GM19324 (cell line): ENCODE data around the gene COL13A1.

ENCODE experiments used
- ATAC-seq: cut with Tn5 transposase; IDR thresholded peaks from one replicate; pipeline ENCODE4 v1.9.1; 2021; ENCODE audit warnings: mild to moderate bottlenecking, moderate library complexity; ENCODE audit not compliant: unreplicated experiment, low FRiP score

The COL13A1 gene

DNA sequence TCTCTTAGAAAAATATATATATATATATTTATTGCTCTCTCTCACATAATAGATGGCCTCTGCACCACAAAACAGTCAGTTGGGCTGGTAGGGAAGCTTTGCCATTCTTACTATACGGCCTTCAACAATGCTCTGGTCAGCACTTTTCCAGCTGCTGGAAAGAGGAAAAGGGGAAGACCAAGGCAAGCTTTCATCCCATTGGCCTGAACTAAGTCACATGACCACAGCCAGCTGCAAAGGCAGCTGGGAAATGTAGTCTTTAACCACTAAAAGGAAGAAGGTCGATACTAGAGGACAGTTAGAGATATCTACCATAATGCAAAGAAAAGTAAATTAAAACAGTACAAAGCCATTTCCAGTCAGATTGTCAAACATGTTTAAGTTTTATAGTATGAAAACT is 192.6 kb downstream of the COL13A1 start:
- no peak for ATAC-seq

GRCh38 chr10:69996611-69997010 is 194.9 kb downstream of the COL13A1 start:
- no peak for ATAC-seq

DNA sequence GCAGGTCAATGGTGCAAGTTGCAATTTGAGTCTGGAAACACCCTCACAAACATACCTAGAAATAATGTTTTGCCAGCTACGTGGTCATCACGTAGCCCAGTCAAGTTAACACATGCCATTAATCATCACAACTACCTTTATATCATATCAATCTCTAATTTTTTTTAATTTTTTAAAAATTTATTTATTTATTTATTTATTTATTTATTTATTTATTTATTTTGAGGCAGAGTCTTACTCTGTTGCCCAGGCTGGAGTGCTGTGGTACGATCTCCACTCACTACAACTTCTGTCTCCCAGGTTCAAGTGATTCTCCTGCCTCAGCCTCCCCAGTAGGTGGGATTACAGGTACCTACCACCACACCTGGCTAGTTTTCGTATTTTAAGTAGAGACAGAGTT is 198.6 kb downstream of the COL13A1 start:
- no peak for ATAC-seq

- ATAC-seq, result no peak
These were observed 205.6 kb downstream of the COL13A1 start for GRCh38 chr10:70007116-70007820.
